ENCODE data around the gene LYPD3. TPM values are rescaled to one million over a fixed set of nuclear protein-coding genes. Genes with fewer than 3 reads are reported as not detected.
"Not testable (repeated sequence)": the region's sequence is repeated elsewhere in the genome, so short reads cannot be mapped to it uniquely, and the experiment has no call there.

LYPD3 gene
- total RNA-seq, 2 experiments from 2014 or later: 2.1 to 3.1 TPM

- ATAC-seq (no peak), DNase-seq (no peak)
- Mint-ChIP-seq H3K4me3 (no peak overlapping the region), H3K9me3 (ENCODE audit: low read depth) (no peaks in the 10 kb centered on the region), H3K4me1 (peaks cover 19% of the 10 kb centered on the region), H3K27me3 (no peaks in the 10 kb centered on the region), H3K36me3 (ENCODE audit: low read depth) (no peaks in the 10 kb centered on the region), H3K27ac (no peak overlapping the region)
- POLR2A ChIA-PET: no interaction called here
- intact Hi-C loops (cut with DNase I, micrococcal nuclease): loop anchor here (5.0 to 10.0 kb wide), 3 partner anchors 57 to 369 kb away; partner anchors contain the start of gene PHLDB3 (in 1 of the 2)
- CTCF ChIA-PET: interaction anchor here (2.2 to 6.6 kb wide), 4 partner anchors 10 to 83 kb away, joined by 9 to 184 read pairs (median 62); no protein-coding TSS in a partner anchor
Measured at GRCh38 chr19:43445426-43445825, 20.0 kb downstream of the LYPD3 start.

DNA sequence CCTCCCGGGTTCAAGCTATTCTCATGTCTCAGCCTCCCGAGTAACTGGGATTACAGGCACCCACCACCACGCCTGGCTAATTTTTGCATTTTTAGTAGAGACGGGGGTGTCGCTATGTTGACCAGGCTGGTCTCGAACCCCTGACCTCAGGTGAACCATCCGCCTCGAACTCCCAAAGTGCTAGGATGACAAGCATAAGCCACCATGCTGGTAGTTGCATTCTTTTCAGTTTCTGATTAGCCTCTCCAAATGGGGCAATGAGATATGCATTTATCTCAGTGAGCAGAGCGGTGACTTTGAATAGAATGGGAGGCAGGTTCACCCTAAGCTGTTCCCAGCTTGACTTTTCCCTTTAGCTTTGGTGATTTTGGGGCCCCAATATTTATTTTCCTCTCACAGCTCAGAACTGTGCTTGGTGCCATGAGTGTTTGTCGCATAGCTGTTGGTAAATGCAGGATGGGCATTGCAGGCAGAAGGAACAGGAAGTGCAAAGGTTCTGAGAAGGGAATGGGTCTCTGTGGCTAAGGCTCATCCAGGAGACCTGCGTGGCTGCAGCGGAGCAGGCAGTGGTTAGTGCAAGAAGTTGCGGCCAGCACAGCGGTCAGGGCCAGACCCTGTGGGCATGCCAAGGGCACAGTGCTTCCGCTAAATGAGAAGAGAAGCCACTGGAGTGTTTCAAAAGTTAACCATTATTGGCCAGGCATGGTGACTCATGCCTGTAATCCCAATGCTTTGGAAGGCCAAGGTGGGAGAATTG is 20.7 kb downstream of the LYPD3 start:
- DNase-seq (no peak), ATAC-seq (no peak)
- intact Hi-C loops (cut with DNase I, micrococcal nuclease): loop anchor here (5.0 to 10.0 kb wide), 3 partner anchors 58 to 370 kb away; partner anchors contain the start of gene PHLDB3 (in 1 of the 2)
- Mint-ChIP-seq H3K9me3 (ENCODE audit: low read depth) (no peaks in the 10 kb centered on the region), H3K27ac (no peak overlapping the region), H3K4me3 (no peak overlapping the region), H3K27me3 (no peaks in the 10 kb centered on the region), H3K4me1 (peaks cover 19% of the 10 kb centered on the region), H3K36me3 (ENCODE audit: low read depth) (no peaks in the 10 kb centered on the region)
- ChIA-PET CTCF (interaction anchor here (0.9 to 6.6 kb wide), 3 partner anchors 9 to 88 kb away, joined by 3 to 184 read pairs (median 82); partner anchors contain the start of gene ZNF575), POLR2A (no interaction called here)

DNA sequence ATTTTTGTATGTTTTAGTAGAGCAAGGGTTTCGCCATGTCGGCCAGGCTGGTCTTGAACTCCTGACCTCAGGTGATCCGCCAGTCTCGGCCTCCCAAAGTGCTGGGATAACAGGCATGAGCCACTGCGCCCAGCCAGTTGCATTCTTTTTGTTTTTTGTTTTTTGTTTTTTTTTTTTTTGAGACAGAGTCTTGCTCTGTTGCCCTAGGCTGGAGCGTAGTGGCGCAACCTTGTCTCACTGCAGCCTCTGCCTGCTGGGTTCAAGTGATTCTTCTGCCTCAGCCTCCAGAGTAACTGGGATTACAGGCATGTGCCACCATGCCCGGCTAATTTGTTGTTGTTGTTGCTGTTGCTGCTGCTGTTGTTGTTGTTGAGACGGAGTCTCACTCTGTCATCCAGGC is 21.3 kb downstream of the LYPD3 start:
- CTCF ChIA-PET: interaction anchor here (5.2 to 6.6 kb wide), 2 partner anchors 9 to 75 kb away, joined by 82 to 184 read pairs; no protein-coding TSS in a partner anchor
- H3K36me3 Mint-ChIP-seq (ENCODE audit: low read depth); H3K9me3 Mint-ChIP-seq (ENCODE audit: low read depth); H3K27me3 Mint-ChIP-seq; H3K27ac Mint-ChIP-seq; ATAC-seq; H3K4me3 Mint-ChIP-seq; DNase-seq; POLR2A ChIA-PET: not testable (repeated sequence)
- intact Hi-C loops (cut with DNase I, micrococcal nuclease): loop anchor here in 1 of 2 experiments (10.0 kb wide), 1 partner anchor 371 kb away; no protein-coding TSS in a partner anchor
- H3K4me1 Mint-ChIP-seq: peaks cover 21% of the 10 kb centered on the region

GRCh38 chr19:43441716-43442115 is 23.7 kb downstream of the LYPD3 start:
- peaks cover 2% of the 10 kb centered on the region for H3K36me3 Mint-ChIP-seq (ENCODE audit: low read depth)
- no peaks in the 10 kb centered on the region for H3K27me3 Mint-ChIP-seq
- no peak for ATAC-seq
- no peak overlapping the region for H3K4me3 Mint-ChIP-seq
- intact Hi-C loops (cut with DNase I, micrococcal nuclease): loop anchor here in 1 of 2 experiments (10.0 kb wide), 1 partner anchor 373 kb away; no protein-coding TSS in a partner anchor
- ChIA-PET POLR2A (no interaction called here), CTCF (interaction anchor here (0.7 to 1.4 kb wide), 2 partner anchors 8 to 9 kb away, joined by 3 to 5 read pairs; no protein-coding TSS in a partner anchor)
- peaks cover 2% of the 10 kb centered on the region for H3K9me3 Mint-ChIP-seq (ENCODE audit: low read depth)
- DNase-seq: no peak
- peaks cover 33% of the 10 kb centered on the region for H3K4me1 Mint-ChIP-seq
- H3K27ac Mint-ChIP-seq: peak overlapping the region; percentile 33

DNA sequence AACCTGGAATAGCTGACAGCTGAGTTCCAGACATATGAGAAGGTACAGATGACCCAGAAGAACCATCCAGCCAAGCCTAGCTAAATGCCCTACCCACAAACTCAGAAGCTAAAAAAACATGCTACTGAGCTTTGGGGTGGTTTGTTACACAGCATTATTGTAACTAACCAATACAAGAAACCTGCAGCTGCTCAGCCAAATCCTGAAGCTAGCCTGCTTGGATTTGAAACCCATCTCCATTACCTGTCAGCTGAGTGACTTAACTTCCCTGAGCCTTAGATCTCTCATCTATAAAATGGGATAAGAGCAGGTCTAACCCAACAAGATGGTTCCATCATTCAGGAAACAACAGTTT is 25.7 kb downstream of the LYPD3 start:
- no peak for ATAC-seq
- H3K4me1 Mint-ChIP-seq: peaks cover 42% of the 10 kb centered on the region
- no peak for DNase-seq
- H3K27ac Mint-ChIP-seq: peak overlapping the region; percentile 51
- POLR2A ChIA-PET: interaction anchor here (0.6 kb wide), 1 partner anchor 37 kb away, joined by 3 read pairs; no protein-coding TSS in a partner anchor
- peaks cover 2% of the 10 kb centered on the region for H3K9me3 Mint-ChIP-seq (ENCODE audit: low read depth)
- no peaks in the 10 kb centered on the region for H3K27me3 Mint-ChIP-seq
- H3K4me3 Mint-ChIP-seq: no peak overlapping the region
- CTCF ChIA-PET: interaction anchor here (0.7 to 9.7 kb wide), 10 partner anchors 7 to 1275 kb away, joined by 3 to 82 read pairs (median 4); no protein-coding TSS in a partner anchor
- peaks cover 2% of the 10 kb centered on the region for H3K36me3 Mint-ChIP-seq (ENCODE audit: low read depth)
- intact Hi-C loops (cut with DNase I, micrococcal nuclease): loop anchor here in 1 of 2 experiments (10.0 kb wide), 2 partner anchors 345 to 375 kb away; partner anchors contain the start of gene KCNN4

GRCh38 chr19:43439032-43439708 is 26.2 kb downstream of the LYPD3 start:
- Mint-ChIP-seq H3K9me3 (ENCODE audit: low read depth) (peaks cover 2% of the 10 kb centered on the region), H3K36me3 (ENCODE audit: low read depth) (peaks cover 2% of the 10 kb centered on the region), H3K4me1 (peaks cover 42% of the 10 kb centered on the region), H3K27ac (peak overlapping the region; percentile 78), H3K4me3 (no peak overlapping the region), H3K27me3 (no peaks in the 10 kb centered on the region)
- peak; percentile 88 for ATAC-seq
- intact Hi-C loops (cut with DNase I, micrococcal nuclease): loop anchor here in 1 of 2 experiments (10.0 kb wide), 1 partner anchor 346 kb away; the partner anchor contains the start of gene KCNN4
- ChIA-PET POLR2A (interaction anchor here (0.6 kb wide), 1 partner anchor 37 kb away, joined by 3 read pairs; no protein-coding TSS in a partner anchor), CTCF (interaction anchor here (0.6 to 9.7 kb wide), 17 partner anchors 8 to 1276 kb away, joined by 3 to 82 read pairs (median 4); partner anchors contain the start of gene IRGQ)
- peak; percentile 39 for DNase-seq

DNA sequence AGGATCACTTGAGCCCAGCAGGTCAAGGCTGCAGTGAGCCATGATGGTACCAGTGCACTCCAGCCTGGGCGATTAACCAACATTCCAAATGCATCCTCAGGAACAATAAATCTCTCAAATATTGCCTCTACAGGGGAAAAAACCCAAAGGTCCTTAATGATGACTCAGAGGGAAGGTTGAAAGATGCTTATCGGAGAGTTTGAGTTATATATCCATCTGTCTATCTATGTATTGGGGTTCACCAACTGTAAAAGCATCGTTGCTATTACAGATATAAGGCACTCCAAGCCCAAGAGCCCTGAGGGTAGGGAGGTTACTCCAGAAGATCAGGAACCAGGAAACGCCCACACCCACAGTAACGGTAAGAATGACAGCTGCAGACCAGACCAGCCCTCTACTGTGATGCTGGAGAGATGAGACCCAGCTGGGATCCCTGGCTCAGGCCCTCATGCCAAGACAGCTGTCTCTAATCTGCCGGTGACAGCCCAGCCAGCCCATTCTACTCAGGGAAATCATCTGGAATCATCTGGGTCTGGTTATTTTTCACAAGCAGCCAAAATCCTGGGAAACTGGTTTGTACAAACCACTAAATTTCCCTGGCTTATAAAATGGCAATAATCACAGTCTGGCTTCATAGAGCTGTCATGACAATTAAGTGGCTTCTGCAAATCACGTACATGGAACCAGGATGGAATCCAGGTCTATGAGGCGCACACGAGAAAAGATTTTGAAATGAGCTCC is 26.9 kb downstream of the LYPD3 start:
- ChIA-PET POLR2A (no interaction called here), CTCF (interaction anchor here (0.6 to 9.7 kb wide), 14 partner anchors 8 to 898 kb away, joined by 3 to 82 read pairs (median 4); partner anchors contain the start of gene IRGQ)
- H3K36me3 Mint-ChIP-seq (ENCODE audit: low read depth): peaks cover 2% of the 10 kb centered on the region
- peak overlapping the region; percentile 78 for H3K27ac Mint-ChIP-seq
- no peaks in the 10 kb centered on the region for H3K27me3 Mint-ChIP-seq
- H3K9me3 Mint-ChIP-seq (ENCODE audit: low read depth): peaks cover 2% of the 10 kb centered on the region
- H3K4me1 Mint-ChIP-seq: peaks cover 40% of the 10 kb centered on the region
- DNase-seq (peak; percentile 49), ATAC-seq (no peak)
- intact Hi-C loops (cut with DNase I, micrococcal nuclease): loop anchor here in 1 of 2 experiments (10.0 kb wide), 1 partner anchor 346 kb away; the partner anchor contains the start of gene KCNN4
- no peak overlapping the region for H3K4me3 Mint-ChIP-seq

DNA sequence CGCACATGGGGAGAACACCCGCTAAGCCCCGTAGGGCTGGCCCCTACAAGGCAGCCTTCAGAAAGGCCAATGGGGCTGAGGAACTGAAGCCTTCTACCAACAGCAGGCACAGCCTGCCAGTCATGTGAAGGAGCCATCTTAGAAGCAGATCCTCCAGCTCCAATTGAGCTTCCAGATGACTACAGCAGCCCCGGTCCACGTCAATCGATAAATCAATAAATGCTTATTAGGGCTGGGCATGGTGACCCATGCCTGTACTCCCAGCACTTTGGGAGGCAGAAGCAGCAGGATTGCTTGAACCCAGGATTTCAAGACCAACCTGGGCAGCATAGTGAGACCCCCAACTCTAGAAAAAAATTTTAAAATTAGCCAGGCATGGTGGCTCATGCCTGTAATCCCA is 27.7 kb downstream of the LYPD3 start:
- ChIA-PET POLR2A (no interaction called here), CTCF (interaction anchor here (3.5 to 9.7 kb wide), 2 partner anchors 9 to 82 kb away, joined by 24 to 82 read pairs; no protein-coding TSS in a partner anchor)
- Mint-ChIP-seq H3K9me3 (ENCODE audit: low read depth) (peaks cover 2% of the 10 kb centered on the region), H3K36me3 (ENCODE audit: low read depth) (peaks cover 2% of the 10 kb centered on the region), H3K27ac (peak overlapping the region; percentile 47), H3K27me3 (no peaks in the 10 kb centered on the region), H3K4me1 (peaks cover 44% of the 10 kb centered on the region), H3K4me3 (no peak overlapping the region)
- ATAC-seq: no peak
- no peak for DNase-seq
- intact Hi-C loops (cut with DNase I, micrococcal nuclease): loop anchor here in 1 of 2 experiments (10.0 kb wide), 1 partner anchor 347 kb away; the partner anchor contains the start of gene KCNN4

- CTCF ChIA-PET: interaction anchor here (3.5 to 9.7 kb wide), 2 partner anchors 10 to 83 kb away, joined by 24 to 82 read pairs; no protein-coding TSS in a partner anchor
- not testable (repeated sequence) for H3K4me3 Mint-ChIP-seq
Measured at GRCh38 chr19:43437284-43437683, 28.1 kb downstream of the LYPD3 start.

DNA sequence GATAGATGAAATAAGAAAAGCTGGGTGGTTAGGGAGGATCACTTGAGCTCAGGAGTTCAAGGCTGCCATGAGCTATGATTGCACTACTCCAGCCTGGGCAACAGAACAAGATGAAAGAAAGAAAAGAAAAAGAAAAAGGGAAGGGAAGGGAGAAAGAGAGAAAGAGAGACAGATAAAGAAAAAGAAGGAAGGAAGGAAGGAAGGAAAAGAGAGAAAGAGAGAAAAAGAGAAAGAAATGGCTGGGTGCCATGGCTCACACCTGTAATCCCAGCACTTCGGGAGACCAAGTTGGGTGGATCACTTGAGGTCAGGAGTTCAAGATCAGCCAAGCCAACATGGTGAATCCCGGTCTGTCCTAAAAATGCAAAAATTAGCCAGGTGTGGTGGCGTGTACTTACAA is 29.6 kb downstream of the LYPD3 start:
- Mint-ChIP-seq H3K27me3 (no peaks in the 10 kb centered on the region), H3K4me1 (peaks cover 48% of the 10 kb centered on the region), H3K9me3 (ENCODE audit: low read depth) (peaks cover 2% of the 10 kb centered on the region), H3K36me3 (ENCODE audit: low read depth) (peaks cover 2% of the 10 kb centered on the region), H3K4me3 (no peak overlapping the region), H3K27ac (no peak overlapping the region)
- DNase-seq (no peak), ATAC-seq (no peak)
- intact Hi-C loops (cut with DNase I, micrococcal nuclease): loop anchor here in 1 of 2 experiments (10.0 kb wide), 1 partner anchor 349 kb away; the partner anchor contains the start of gene KCNN4
- ChIA-PET POLR2A (interaction anchor here (0.7 kb wide), 1 partner anchor 329 kb away, joined by 4 read pairs; no protein-coding TSS in a partner anchor), CTCF (interaction anchor here (0.7 to 9.7 kb wide), 6 partner anchors 11 to 193 kb away, joined by 3 to 82 read pairs (median 4); no protein-coding TSS in a partner anchor)

More at GRCh38 chr19:43437284-43437683, 28.1 kb downstream of the LYPD3 start:
- intact Hi-C loops (cut with DNase I, micrococcal nuclease): loop anchor here in 1 of 2 experiments (10.0 kb wide), 1 partner anchor 348 kb away; the partner anchor contains the start of gene KCNN4
- H3K9me3 Mint-ChIP-seq (ENCODE audit: low read depth); H3K36me3 Mint-ChIP-seq (ENCODE audit: low read depth); POLR2A ChIA-PET; ATAC-seq; H3K27me3 Mint-ChIP-seq: not testable (repeated sequence)
- Mint-ChIP-seq H3K27ac (peak overlapping the region; percentile 47), H3K4me1 (peaks cover 45% of the 10 kb centered on the region)
- peak; percentile 40 for DNase-seq
